TTC549 (cell line): ENCODE measurements around the gene CAMSAP1.

Experiments used
- FAIRE-seq: peaks from 2 replicates; lab custom pipeline; 2012; peaks lifted over from hg19 to GRCh38; lab: Jason Lieb, UNC

Gene CAMSAP1

DNA sequence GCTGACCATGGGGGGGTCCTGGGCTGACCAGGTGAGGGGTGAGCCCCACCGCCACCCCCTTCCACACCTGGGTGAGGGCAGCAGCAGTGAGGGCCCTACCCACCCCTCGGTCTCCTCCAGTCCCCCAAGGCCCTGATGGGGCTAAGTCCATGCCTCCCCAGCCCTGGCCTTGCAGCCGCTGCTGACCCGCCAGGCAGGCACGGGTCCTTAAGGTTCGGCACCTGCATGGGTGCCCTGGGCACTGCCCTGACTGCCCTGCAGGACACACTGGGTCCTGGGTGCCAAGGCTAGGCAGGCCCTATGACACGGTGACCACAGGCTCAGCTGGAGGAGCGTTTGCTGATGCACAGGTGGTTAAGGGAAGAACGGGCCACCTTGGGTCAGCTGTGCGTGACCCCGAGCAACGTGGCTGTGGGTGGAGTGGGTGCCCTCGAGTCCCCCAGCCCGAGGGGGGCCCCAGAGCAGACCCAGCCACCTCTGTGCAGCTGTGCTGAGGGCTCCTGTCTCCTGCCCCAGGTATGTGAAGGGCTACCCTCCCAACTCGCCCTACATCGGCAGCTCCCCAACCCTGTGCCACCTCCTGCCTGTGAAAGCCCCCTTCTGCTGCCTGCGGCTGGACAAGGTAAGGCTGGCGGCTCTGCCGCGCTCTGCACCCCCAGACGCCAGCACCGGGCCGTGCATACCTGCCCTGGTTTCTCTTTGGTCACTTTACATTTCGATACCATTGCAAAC, 132.4 kb downstream of the CAMSAP1 start:
- FAIRE-seq, result no peak

DNA sequence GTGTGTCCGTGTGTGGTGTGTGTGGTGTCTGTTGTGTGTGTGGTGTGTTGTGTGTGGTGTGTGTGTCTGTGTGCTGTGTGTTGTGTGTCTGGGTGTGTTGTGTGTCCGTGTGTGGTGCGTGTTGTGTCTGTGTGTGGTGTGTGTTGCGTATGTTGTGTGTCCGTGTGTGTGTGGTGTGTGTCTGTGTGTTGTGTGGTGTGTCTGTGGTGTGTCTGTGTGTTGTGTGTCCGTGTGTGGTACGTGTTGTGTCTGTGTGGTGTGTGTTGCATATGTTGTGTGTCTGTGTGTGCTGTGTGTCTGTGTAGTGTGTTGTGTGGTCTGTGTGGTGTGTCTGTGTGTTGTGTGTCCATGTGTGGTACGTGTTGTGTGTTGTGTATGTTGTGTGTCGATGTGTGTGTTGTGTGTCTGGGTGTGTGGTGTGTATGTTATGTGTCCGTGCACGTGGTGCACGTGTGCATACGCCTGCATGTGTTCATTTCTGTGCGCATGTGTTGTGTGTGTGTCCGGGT, 133.1 kb downstream of the CAMSAP1 start:
- no peak for FAIRE-seq

DNA sequence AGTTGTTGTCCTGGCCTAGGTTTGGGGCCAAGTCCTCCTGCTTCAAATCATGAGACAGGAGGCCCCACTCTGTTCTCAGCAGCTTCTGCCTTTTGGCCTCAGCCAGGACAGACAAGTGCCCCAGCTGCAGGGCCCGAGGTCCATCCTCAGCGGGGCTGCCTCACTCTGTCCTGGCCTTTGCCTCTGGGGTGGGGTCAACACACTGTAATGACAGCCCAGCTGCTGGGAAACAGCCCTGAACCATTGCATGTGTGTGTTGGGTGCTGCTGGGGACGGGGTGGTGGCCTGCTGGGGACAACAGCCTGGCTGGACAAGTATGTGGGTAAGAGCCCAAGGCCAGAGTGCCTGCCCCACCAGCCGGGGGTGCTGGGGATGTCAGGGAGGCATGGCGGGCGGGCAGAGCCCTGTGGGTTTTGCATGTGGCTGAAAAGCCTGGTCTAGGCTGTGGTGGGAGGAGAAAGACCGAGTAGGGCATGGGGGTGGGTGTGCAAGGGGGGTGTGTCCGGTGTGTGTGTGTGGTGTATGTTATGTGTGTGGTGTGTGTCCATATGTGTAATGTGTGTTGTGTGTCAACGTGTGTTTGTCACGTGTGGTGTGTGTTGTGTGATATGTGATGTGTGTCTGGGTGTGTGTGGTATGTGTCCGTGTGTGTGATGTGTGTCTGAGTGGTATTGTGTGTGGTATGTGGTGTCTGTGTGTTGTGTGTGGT, 133.7 kb downstream of the CAMSAP1 start:
- FAIRE-seq, result no peak

- FAIRE-seq, result no peak
Measured at GRCh38 chr9:135772702-135773493, 134.4 kb downstream of the CAMSAP1 start.

DNA sequence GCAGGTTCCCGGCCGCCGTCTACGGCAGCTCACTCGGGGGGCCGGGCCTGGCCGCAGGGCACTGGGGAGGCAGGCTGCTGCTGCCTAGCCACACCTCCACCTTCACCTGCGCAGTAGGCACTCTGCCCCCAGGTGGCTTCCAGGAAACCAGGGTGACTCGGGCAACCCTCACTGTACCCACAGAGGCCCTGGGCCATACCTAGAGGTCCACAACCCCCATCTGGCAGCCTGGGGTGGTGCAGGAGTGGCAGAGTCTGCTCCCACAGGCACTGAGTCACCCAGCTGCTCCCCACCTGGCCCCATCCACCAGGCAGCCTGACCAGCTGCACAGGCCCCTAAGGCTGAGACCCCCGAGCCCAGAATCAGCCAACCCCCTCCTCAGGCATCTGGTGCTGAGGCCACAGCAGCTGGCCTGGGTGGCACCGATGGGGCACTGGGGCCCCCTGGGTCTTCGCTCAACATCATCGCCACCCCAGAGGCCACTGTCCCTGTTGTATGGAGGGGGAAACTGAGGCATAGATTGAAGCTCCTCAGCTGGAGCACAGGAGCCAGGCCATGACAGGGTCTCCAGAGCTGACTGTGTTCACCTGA, 135.2 kb downstream of the CAMSAP1 start:
- FAIRE-seq, result no peak

DNA sequence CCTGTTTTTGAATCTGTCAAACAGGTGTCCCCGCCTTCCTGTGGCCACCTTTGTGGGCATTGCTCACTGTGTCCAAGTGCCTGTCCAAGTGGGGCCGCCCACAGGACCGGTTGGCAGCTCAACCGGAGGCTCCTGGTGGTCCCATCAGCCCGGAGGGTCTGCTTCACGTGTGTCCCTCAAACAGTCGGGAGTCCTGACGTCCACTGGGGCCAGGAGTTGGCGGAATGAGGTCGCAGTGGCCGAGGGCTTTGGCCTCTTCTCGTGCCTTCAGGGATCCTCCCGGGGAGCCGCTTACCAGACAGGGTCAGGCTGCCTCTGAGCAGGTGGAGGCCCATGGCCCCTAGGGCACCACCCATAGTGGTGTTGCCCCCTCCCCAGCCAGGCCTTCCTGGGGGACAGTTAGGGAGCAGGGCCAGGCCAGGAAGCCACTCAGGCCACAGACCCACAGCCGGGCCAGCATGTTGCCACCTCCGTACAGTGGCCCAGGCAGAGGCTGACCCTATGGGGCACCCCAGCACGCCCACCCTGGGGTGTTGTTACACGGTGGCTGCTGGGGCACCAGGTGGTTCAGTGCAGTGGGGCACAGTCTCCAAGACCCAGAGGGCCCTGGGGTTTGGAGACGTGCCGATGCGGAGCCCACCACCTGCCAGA, 135.8 kb downstream of the CAMSAP1 start:
- FAIRE-seq, result no peak

GRCh38 chr9:135770771-135771170, 136.6 kb downstream of the CAMSAP1 start:
- no peak for FAIRE-seq

GRCh38 chr9:135770203-135770535, 137.2 kb downstream of the CAMSAP1 start:
- FAIRE-seq, result no peak

- no peak for FAIRE-seq
Measured at GRCh38 chr9:135769489-135770202, 137.7 kb downstream of the CAMSAP1 start.

DNA sequence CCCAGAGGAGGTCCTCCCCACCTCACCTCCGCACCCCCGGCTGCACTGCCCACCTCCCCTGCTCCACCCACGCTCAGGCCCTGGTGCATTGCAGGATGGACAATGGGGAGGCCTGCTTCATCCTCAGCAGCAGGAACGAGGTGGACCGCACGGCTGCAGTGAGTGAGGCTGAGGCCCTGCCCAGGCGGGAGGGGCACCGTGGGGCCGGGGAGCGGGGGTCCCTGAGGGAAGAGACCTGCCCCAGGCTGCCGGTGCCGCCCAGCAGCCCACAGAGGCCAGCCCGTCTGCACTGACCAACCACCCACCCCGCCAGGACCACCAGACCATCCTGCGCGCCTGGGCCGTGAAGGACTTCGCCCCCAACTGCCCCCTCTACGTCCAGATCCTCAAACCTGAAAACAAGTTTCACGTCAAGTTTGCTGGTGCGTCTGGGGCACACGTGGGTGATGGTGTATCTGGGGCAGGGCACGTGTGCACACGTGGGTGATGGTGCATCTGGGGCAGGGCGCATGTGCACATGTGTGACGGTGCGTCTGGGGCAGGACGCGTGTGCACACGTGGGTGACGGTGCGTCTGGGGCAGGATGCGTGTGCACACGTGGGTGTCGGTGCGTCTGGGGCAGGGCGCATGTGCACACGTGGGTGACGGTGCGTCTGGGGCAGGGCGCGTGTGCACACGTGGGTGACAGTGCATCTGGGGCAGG, 138.7 kb downstream of the CAMSAP1 start:
- no peak for FAIRE-seq

- FAIRE-seq, result no peak
Measured at GRCh38 chr9:135766707-135767106, 140.6 kb downstream of the CAMSAP1 start.

DNA sequence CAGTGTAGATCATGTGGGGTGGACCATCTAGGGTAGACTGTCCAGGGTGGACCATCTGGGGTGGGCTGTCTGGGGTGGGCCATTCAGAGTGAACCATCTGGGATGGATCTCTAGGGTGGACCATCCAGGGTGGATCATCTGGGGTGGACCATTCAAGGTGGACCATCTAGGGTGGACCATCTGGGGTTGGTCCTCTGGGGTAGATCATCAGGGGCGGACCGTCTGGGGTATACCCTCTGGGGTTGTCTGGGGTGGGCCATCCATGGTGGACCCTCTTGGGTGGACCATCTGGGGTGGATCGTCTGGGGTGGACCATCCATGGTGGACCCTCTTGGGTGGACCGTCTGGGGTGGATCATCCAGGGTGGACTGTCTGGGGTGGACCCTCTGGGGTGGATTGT, 141.1 kb downstream of the CAMSAP1 start:
- no peak for FAIRE-seq

- FAIRE-seq, result no peak
Measured at GRCh38 chr9:135765416-135765815, 141.9 kb downstream of the CAMSAP1 start.

DNA sequence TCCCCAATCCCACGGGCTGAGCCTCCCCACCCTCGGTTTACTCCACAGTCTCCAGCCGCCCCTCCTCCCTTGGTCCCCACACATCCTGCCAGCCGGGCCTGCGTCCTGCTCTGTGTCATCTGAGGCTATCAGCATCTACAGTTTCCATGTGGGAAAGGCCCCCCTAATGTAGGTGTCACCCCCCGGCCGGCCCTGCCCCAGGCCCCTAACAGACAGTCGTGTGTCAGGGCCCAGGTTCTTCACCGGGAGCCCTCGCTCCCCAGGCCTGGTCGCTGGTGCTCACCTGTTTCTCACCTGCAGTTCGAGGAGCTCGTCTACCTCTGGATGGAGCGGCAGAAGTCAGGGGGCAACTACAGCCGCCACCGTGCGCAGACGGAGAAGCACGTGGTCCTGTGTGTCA, 142.6 kb downstream of the CAMSAP1 start:
- no peak for FAIRE-seq

DNA sequence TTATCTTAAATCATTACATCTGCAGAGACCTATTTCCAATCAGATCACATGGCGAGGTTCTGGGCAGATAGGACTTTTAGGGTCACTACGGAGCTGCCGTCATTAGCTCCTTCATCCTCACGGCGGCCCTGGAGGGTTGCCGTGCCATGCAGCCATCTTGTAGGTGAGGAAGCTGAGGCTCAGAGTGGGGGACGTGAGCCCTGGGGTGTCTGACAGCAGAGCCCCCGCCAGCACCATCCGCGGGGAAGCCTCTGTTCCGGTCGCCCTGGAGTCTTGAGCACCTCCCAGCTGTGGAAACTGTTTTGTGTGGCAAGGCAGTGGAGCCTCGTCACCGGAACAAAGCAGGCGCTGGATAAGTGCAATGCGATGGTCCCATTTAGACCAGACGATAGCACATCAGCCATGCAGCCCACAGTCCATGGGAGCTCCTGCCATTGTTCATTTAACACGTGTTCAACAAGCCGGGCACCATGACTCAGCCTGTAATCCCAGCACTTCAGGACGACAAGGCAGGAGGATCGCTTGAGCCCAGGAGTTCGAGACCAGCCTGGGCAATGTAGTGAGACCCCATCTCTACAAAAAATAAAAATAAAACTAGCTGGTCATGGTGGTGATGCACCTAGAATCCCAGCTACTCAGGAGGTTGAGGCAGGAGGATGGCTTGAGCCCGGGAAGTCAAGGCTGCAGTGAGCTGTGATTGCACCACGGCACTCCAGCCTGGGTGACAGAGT, 143.5 kb downstream of the CAMSAP1 start:
- no peak for FAIRE-seq

GRCh38 chr9:135762921-135763320, 144.4 kb downstream of the CAMSAP1 start:
- no peak for FAIRE-seq

- FAIRE-seq, result no peak
Measured at GRCh38 chr9:135761845-135762168, 145.5 kb downstream of the CAMSAP1 start.

DNA sequence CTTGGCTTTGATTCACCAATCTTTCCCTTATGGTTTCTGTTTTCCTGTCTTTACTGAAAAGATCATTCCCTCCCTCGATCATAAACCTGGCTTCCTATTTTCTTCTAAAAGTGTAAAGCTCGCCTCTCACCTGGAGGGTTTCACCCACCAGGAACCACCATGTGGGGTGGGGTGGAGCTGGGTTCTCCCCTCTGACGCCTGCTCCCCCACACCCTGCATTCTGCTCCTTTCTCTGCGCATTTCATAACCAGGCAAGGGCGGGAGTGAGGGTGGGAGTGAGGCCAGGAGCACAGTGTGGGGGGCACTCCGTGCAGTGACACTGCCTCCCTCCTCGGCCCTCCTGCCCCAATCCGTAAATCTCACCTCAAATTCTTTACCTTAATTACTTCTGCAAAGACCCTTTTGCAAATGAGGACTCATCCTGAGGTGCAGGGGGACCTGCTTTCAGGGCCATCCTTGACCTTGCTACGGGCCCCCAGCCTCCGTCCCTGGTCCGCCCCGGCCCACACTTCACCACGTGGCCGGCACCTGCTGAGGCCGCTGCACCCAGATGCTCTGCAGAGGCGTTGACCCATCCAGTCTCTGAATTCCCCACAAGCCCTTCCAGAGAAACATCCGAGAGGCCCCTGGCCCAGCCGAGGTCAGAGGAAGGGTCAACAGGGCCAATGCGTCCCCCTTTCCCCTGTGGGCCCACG, 146.0 kb downstream of the CAMSAP1 start:
- no peak for FAIRE-seq

- FAIRE-seq, result no peak
Measured at GRCh38 chr9:135760465-135760864, 146.9 kb downstream of the CAMSAP1 start.
